HEK293 (cell line): ENCODE data around the gene ABHD8.

Experiments
- CTCF ChIA-PET: fragments of 350-600 bp; formaldehyde crosslinking; extraction: SDS; loops from one replicate; lab custom pipeline; 2021; ENCODE audit warnings: antibody characterized with exemption; lab: Yijun Ruan, JAX
- POLR2A ChIA-PET: fragments of 300-600 bp; formaldehyde crosslinking; extraction: SDS; loops from one replicate; lab custom pipeline; 2020; ENCODE audit warnings: antibody characterized with exemption, inconsistent platforms; lab: Yijun Ruan, JAX
- H3K27ac ChIP-seq: fragments of 200-500 bp; sonication (Bioruptor generic); 2 replicates; pipeline ENCODE4 v1.5.1; 2014; ENCODE audit warnings: low read depth, low read length, control low read depth, inconsistent platforms; ENCODE audit errors: extremely low read depth
- H3K36me3 ChIP-seq, 2 experiments: fragments of 200-500 bp in 1 of 2; sonication (Bioruptor generic) in 1 of 2; 1 replicate in 1 of 2; 2 replicates in 1 of 2; pipeline ENCODE4 v1.5.1; 2014 to 2017; ENCODE audit warnings: inconsistent platforms in 2 of 2, low read length in 2 of 2; ENCODE audit not compliant: control insufficient read depth in 2 of 2, insufficient read depth in 1 of 2
- H3K4me1 ChIP-seq: fragments of 200-500 bp; sonication (Bioruptor generic); 2 replicates; pipeline ENCODE4 v1.5.1; 2014; ENCODE audit warnings: mild to moderate bottlenecking, low read length, inconsistent platforms; ENCODE audit not compliant: control insufficient read depth, insufficient read depth
- H3K4me3 ChIP-seq: 2 replicates; pipeline ENCODE4 v1.5.1; 2011; ENCODE audit warnings: low read depth, mild to moderate bottlenecking, control low read depth, low read length, moderate library complexity
- H3K9me3 ChIP-seq: fragments of 200-500 bp; sonication (Bioruptor generic); 2 replicates; pipeline ENCODE4 v1.5.1; 2014; ENCODE audit warnings: low read depth, low read length, inconsistent platforms; ENCODE audit not compliant: control insufficient read depth, insufficient read depth
- GLIS1 ChIP-seq: fragments of 450-650 bp; formaldehyde crosslinking; IDR thresholded peaks from 2 replicates; pipeline ENCODE4 v1.5.1; 2016; ENCODE audit warnings: missing biosample characterization, missing genetic modification characterization
- INSM2 ChIP-seq: fragments of 450-650 bp; formaldehyde crosslinking; IDR thresholded peaks from 2 replicates; pipeline ENCODE4 v1.5.1; 2016; ENCODE audit warnings: missing biosample characterization, missing genetic modification characterization
- KLF1 ChIP-seq: fragments of 450-650 bp; formaldehyde crosslinking; IDR thresholded peaks from 2 replicates; pipeline ENCODE4 v1.5.1; 2016; ENCODE audit warnings: missing biosample characterization, missing genetic modification characterization
- SCRT1 ChIP-seq: fragments of 450-650 bp; formaldehyde crosslinking; IDR thresholded peaks from 2 replicates; pipeline ENCODE4 v1.5.1; 2016; ENCODE audit warnings: missing biosample characterization, missing genetic modification characterization, borderline replicate concordance
- SP7 ChIP-seq: fragments of 450-650 bp; formaldehyde crosslinking; IDR thresholded peaks from 2 replicates; pipeline ENCODE4 v1.5.1; 2016; ENCODE audit warnings: missing biosample characterization, missing genetic modification characterization
- ZBTB1 ChIP-seq: fragments of 450-650 bp; formaldehyde crosslinking; IDR thresholded peaks from 2 replicates; pipeline ENCODE4 v1.5.1; 2016; ENCODE audit warnings: missing biosample characterization, missing genetic modification characterization
- ZBTB6 ChIP-seq: fragments of 450-650 bp; formaldehyde crosslinking; IDR thresholded peaks from 2 replicates; pipeline ENCODE4 v1.5.1; 2017; ENCODE audit warnings: missing biosample characterization, missing genetic modification characterization
- ZNF112 ChIP-seq: fragments of 450-650 bp; formaldehyde crosslinking; IDR thresholded peaks from 2 replicates; pipeline ENCODE4 v1.5.0; 2017; ENCODE audit warnings: missing biosample characterization, missing genetic modification characterization
- ZNF121 ChIP-seq: fragments of 450-650 bp; formaldehyde crosslinking; IDR thresholded peaks from 2 replicates; pipeline ENCODE4 v1.5.1; 2016; ENCODE audit warnings: missing biosample characterization, missing genetic modification characterization
- ZNF138 ChIP-seq: fragments of 450-650 bp; formaldehyde crosslinking; IDR thresholded peaks from 2 replicates; pipeline ENCODE4 v1.5.1; 2016; ENCODE audit warnings: missing biosample characterization, missing genetic modification characterization, borderline replicate concordance
- ZNF169 ChIP-seq: fragments of 450-650 bp; formaldehyde crosslinking; IDR thresholded peaks from 2 replicates; pipeline ENCODE4 v1.5.1; 2016; ENCODE audit warnings: missing biosample characterization, missing genetic modification characterization
- ZNF174 ChIP-seq: fragments of 450-650 bp; formaldehyde crosslinking; IDR thresholded peaks from 2 replicates; pipeline ENCODE4 v1.5.0; 2017; ENCODE audit warnings: missing biosample characterization, mild to moderate bottlenecking, missing genetic modification characterization
- ZNF202 ChIP-seq: fragments of 450-650 bp; formaldehyde crosslinking; IDR thresholded peaks from 2 replicates; pipeline ENCODE4 v1.5.1; 2016; ENCODE audit warnings: missing biosample characterization, missing genetic modification characterization, borderline replicate concordance
- ZNF211 ChIP-seq: fragments of 450-650 bp; formaldehyde crosslinking; IDR thresholded peaks from 2 replicates; pipeline ENCODE4 v1.5.1; 2016; ENCODE audit warnings: low read depth, missing biosample characterization, missing genetic modification characterization
- ZNF37A ChIP-seq: fragments of 450-650 bp; IDR thresholded peaks from 2 replicates; pipeline ENCODE4 v1.5.1; 2018; ENCODE audit warnings: missing biosample characterization, missing genetic modification characterization
- ZNF426 ChIP-seq: fragments of 450-650 bp; formaldehyde crosslinking; IDR thresholded peaks from 2 replicates; pipeline ENCODE4 v1.5.1; 2017; ENCODE audit warnings: missing biosample characterization, missing genetic modification characterization, mild to moderate bottlenecking, inconsistent platforms, moderate library complexity
- ZNF596 ChIP-seq: fragments of 450-650 bp; IDR thresholded peaks from 2 replicates; pipeline ENCODE4 v1.5.0; 2018; ENCODE audit warnings: missing biosample characterization, mild to moderate bottlenecking, missing genetic modification characterization, moderate library complexity
- ZNF645 ChIP-seq: fragments of 450-650 bp; formaldehyde crosslinking; IDR thresholded peaks from 2 replicates; pipeline ENCODE4; 2016; ENCODE audit warnings: missing biosample characterization, missing genetic modification characterization
- ZNF704 ChIP-seq: fragments of 450-650 bp; formaldehyde crosslinking; IDR thresholded peaks from 2 replicates; pipeline ENCODE4 v1.5.1; 2016; ENCODE audit warnings: missing biosample characterization, missing genetic modification characterization
- ZNF791 ChIP-seq: fragments of 450-650 bp; formaldehyde crosslinking; IDR thresholded peaks from 2 replicates; pipeline ENCODE4 v1.5.1; 2016; ENCODE audit warnings: missing biosample characterization, missing genetic modification characterization
- ZNF830 ChIP-seq: fragments of 450-650 bp; IDR thresholded peaks from 2 replicates; pipeline ENCODE4 v1.5.0; 2018; ENCODE audit warnings: missing biosample characterization, missing genetic modification characterization, low read depth, mild to moderate bottlenecking, moderate library complexity
- ZNF843 ChIP-seq: fragments of 450-650 bp; formaldehyde crosslinking; IDR thresholded peaks from 2 replicates; pipeline ENCODE4 v1.5.1; 2016; ENCODE audit warnings: missing biosample characterization, missing genetic modification characterization
- ZSCAN16 ChIP-seq: fragments of 450-650 bp; formaldehyde crosslinking; IDR thresholded peaks from 2 replicates; pipeline ENCODE4 v1.5.1; 2016; ENCODE audit warnings: missing biosample characterization, missing genetic modification characterization
- TF ChIP-seq, protein P1 (sequence below): fragments of 450-650 bp; formaldehyde crosslinking; IDR thresholded peaks from 2 replicates; pipeline ENCODE4 v1.5.1; 2017; ENCODE audit warnings: missing biosample characterization, missing genetic modification characterization
- TF ChIP-seq, protein P2 (sequence below): fragments of 450-650 bp; formaldehyde crosslinking; IDR thresholded peaks from 2 replicates; pipeline ENCODE4 v1.5.1; 2016; ENCODE audit warnings: missing biosample characterization, missing genetic modification characterization, low read depth
- TF ChIP-seq, protein P3 (sequence below): fragments of 450-650 bp; formaldehyde crosslinking; IDR thresholded peaks from 2 replicates; pipeline ENCODE4 v1.5.1; 2016; ENCODE audit warnings: missing biosample characterization, missing genetic modification characterization, borderline replicate concordance

Gene ABHD8

GRCh38 chr19:17304386-17305215, 1.4 kb upstream of the ABHD8 start:
- Histone ChIP-seq H3K9me3 (no peaks in the 10 kb centered on the region), H3K36me3 (peaks cover 0 to 18% of the 10 kb centered on the region in 2 experiments; a peak in 1 of 3 replicates), H3K27ac (no peak overlapping the region), H3K4me1 (peaks cover 3% of the 10 kb centered on the region), H3K4me3 (no peak overlapping the region)
- CTCF ChIA-PET: interaction anchor here (0.5 to 1.7 kb wide), 17 partner anchors 8 to 969 kb away, joined by 3 to 9 read pairs (median 4); partner anchors contain the start of genes ANO8 and IQCN
- POLR2A ChIA-PET: interaction anchor here (0.5 to 2.8 kb wide), 19 partner anchors 8 to 1013 kb away, joined by 3 to 28 read pairs (median 4); partner anchors contain the start of genes BABAM1, NR2F6 and USE1
- TF ChIP-seq ZNF791 (no peak), ZNF843 (tag by site-specific recombination) (no peak), INSM2 (tag by site-specific recombination) (no peak), KLF1 (tag by site-specific recombination) (no peak), ZNF645 (tag by site-specific recombination) (no peak), ZBTB6 (no peak), ZNF121 (tag by site-specific recombination) (peak; percentile 85), ZNF704 (no peak), ZNF596 (no peak), ZSCAN16 (tag by site-specific recombination) (no peak), ZNF174 (tag by site-specific recombination) (no peak), SP7 (tag by site-specific recombination) (no peak), SCRT1 (0 out of 2 replicates have a peak, but pooled peaks have one; percentile 19), ZNF202 (tag by site-specific recombination) (no peak), GLIS1 (no peak), ZNF169 (no peak), ZNF426 (tag by site-specific recombination) (no peak), ZNF211 (tag by site-specific recombination) (no peak), ZBTB1 (no peak), ZNF112 (no peak), ZNF37A (tag by site-specific recombination) (no peak), ZNF138 (tag by site-specific recombination) (no peak), ZNF830 (tag by site-specific recombination) (no peak)
- TF ChIP-seq, protein P1, sequence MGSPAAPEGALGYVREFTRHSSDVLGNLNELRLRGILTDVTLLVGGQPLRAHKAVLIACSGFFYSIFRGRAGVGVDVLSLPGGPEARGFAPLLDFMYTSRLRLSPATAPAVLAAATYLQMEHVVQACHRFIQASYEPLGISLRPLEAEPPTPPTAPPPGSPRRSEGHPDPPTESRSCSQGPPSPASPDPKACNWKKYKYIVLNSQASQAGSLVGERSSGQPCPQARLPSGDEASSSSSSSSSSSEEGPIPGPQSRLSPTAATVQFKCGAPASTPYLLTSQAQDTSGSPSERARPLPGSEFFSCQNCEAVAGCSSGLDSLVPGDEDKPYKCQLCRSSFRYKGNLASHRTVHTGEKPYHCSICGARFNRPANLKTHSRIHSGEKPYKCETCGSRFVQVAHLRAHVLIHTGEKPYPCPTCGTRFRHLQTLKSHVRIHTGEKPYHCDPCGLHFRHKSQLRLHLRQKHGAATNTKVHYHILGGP (tag by site-specific recombination): no peak
- TF ChIP-seq, protein P2, sequence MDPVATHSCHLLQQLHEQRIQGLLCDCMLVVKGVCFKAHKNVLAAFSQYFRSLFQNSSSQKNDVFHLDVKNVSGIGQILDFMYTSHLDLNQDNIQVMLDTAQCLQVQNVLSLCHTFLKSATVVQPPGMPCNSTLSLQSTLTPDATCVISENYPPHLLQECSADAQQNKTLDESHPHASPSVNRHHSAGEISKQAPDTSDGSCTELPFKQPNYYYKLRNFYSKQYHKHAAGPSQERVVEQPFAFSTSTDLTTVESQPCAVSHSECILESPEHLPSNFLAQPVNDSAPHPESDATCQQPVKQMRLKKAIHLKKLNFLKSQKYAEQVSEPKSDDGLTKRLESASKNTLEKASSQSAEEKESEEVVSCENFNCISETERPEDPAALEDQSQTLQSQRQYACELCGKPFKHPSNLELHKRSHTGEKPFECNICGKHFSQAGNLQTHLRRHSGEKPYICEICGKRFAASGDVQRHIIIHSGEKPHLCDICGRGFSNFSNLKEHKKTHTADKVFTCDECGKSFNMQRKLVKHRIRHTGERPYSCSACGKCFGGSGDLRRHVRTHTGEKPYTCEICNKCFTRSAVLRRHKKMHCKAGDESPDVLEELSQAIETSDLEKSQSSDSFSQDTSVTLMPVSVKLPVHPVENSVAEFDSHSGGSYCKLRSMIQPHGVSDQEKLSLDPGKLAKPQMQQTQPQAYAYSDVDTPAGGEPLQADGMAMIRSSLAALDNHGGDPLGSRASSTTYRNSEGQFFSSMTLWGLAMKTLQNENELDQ: no peak
- TF ChIP-seq, protein P3, sequence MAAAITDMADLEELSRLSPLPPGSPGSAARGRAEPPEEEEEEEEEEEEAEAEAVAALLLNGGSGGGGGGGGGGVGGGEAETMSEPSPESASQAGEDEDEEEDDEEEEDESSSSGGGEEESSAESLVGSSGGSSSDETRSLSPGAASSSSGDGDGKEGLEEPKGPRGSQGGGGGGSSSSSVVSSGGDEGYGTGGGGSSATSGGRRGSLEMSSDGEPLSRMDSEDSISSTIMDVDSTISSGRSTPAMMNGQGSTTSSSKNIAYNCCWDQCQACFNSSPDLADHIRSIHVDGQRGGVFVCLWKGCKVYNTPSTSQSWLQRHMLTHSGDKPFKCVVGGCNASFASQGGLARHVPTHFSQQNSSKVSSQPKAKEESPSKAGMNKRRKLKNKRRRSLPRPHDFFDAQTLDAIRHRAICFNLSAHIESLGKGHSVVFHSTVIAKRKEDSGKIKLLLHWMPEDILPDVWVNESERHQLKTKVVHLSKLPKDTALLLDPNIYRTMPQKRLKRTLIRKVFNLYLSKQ (tag by site-specific recombination): no peak
